22Rv1 (cell line): ENCODE measurements around the gene SUOX.

Source experiments
- ZFX ChIP-seq: fragments of 450-650 bp; IDR thresholded peaks from 2 replicates; pipeline ENCODE4 v1.6.1; 2017; ENCODE audit warnings: antibody characterized with exemption, borderline replicate concordance
- TF ChIP-seq, protein P1 (sequence below): fragments of 450-650 bp; IDR thresholded peaks from 2 replicates; pipeline ENCODE4 v1.5.1; 2017; ENCODE audit warnings: mild to moderate bottlenecking

DNA sequence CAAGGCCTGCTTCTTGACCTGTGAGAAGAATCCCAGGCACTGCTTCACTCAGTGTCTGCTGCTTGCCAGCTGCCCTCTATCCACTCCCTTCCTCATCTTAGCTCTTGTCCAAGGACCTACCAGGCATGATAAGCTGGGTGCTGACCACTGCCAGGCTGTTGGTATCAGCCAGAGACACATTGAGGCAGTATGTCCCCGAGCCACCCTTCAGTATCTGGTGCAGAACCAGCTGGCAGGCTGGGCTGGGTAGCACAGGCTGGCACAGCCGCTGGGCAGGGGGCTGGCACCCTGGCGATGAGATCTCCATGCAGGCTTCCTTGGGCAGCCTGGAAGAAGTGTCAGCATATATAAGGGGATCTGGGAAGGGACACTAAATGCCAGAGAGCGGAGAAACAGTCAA is 41.7 kb upstream of the SUOX start:
- TF ChIP-seq, protein P1, sequence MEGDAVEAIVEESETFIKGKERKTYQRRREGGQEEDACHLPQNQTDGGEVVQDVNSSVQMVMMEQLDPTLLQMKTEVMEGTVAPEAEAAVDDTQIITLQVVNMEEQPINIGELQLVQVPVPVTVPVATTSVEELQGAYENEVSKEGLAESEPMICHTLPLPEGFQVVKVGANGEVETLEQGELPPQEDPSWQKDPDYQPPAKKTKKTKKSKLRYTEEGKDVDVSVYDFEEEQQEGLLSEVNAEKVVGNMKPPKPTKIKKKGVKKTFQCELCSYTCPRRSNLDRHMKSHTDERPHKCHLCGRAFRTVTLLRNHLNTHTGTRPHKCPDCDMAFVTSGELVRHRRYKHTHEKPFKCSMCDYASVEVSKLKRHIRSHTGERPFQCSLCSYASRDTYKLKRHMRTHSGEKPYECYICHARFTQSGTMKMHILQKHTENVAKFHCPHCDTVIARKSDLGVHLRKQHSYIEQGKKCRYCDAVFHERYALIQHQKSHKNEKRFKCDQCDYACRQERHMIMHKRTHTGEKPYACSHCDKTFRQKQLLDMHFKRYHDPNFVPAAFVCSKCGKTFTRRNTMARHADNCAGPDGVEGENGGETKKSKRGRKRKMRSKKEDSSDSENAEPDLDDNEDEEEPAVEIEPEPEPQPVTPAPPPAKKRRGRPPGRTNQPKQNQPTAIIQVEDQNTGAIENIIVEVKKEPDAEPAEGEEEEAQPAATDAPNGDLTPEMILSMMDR = no peak
- no peak for TF ChIP-seq ZFX
